HT-29 (cell line): Measurements from ENCODE around the gene TMEM151B. TPM values are rescaled to one million over a fixed set of nuclear protein-coding genes. Genes with fewer than 3 reads are reported as not detected.
A peak's percentile ranks its signal among the peaks of the same experiment; 100 is the strongest.

Experiments
- DNase-seq: peaks from one replicate; pipeline ENCODE4 v3.0.0-alpha.2; 2015; ENCODE audit warnings: low spot score
- total RNA-seq: library from RNA; depleted of rRNA; stranded (reverse); fragments of >200 nt; shearing (Covaris generic); gene quantifications from 2 replicates; pipeline ENCODE4 v1.2.3, GENCODE V29; 2014

TMEM151B gene
- total RNA-seq, 1 experiment from 2014 or later = not detected

GRCh38 chr6:44232676-44233566, 37.3 kb upstream of the TMEM151B start:
- DNase-seq = no peak

DNA sequence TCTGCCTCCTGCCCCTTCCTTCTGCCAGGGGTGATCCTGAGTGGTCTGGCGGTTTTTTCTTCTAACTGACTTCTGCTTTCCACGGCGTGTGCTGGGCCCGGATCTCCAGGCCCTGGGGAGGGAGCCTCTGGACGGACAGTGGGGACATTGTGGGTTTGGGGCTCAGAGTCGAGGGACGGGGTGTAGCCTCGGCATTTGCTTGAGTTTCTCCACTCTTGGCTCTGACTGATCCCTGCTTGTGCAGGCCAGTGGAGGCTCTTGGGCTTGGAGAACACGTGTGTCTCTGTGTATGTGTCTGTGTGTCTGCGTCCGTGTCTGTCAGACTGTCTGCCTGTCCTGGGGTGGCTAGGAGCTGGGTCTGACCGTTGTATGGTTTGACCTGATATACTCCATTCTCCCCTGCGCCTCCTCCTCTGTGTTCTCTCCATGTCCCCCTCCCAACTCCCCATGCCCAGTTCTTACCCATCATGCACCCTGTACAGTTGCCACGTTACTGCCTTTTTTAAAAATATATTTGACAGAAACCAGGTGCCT, 36.6 kb upstream of the TMEM151B start:
- no peak for DNase-seq

DNA sequence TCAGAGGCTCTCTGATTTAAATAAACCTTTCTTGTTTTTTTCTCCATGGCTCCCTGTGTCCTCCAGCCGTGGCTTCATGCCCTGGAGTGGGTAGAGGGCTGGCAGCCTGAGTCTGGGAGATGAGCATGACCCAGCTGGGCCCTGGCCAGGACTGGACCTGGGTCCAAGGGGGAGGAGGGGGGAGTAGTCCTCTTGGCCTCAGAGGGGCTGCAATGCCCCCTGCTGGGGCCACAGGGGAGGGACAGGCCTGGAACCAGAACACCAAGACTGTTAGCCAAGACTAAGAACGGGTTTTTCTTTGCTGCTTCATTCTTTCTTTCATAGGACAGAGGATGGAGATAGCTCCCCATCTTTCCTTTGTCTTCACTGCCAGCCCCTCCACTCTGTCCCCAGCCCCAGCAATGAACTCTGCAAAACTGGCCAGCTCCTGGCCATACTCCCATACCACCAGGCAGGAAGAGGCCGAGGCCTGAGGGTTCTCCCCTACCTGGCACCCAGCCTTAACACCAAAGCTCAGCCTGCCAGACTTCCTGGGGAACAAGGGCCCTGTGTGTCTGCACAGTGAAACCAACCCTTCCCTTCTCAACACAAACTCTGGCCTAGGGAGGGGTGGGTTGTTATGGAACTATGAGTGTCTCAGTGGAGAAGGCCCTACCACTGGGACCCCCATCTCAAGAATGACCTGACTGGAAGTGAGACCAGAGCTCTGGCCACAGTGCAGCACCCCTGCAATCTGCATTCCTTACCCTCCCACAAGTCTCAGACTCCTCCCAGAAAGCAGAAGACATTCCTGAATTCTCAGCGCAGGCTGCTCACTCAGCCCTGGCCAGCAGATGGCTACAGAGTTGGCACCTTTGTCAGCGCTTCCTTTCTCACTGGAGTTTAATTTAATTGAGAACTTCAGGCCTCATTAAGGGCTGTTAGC, 35.9 kb upstream of the TMEM151B start:
- DNase-seq = peak; percentile 81

GRCh38 chr6:44235269-44235668, 35.0 kb upstream of the TMEM151B start:
- DNase-seq = no peak

GRCh38 chr6:44235891-44236516, 34.2 kb upstream of the TMEM151B start:
- no peak for DNase-seq

DNA sequence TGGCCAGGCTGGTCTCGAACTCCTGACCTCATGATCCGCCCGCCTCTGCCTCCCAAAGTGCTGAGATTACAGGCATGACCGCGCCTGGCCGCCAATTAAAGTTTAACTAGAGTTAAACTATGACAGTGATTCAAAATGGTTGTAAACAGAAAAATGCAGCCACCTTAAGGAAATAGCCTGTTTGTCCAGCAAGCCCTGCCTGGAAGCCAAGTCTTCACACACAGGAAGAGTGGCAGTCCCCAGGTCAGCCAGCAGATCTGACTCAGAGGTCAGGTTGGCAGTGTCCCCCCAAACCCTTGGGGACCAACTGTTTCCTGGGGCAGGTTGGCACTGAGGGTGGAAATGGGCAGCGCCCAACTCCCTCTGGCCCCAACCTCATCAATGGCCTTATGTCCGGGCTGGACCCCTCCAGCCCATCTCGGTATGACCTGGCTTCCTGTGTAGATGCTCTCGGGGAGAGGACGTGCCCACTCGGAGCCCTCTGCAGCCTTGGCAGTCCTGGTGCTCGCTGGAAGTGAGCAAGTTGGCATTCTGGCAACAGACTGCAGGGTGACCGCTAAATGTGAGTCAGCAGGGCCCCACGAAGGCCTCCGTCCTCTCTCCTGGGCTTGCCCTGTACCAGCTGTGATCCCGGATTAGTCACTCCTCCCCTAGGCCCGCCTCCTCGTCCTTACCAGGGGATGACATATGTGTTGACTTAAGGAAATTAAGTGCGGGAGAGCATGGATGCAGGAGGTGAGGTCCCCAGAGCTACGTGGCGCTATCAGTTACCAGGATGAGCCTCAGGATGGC, 33.0 kb upstream of the TMEM151B start:
- peak; percentile 97 for DNase-seq

DNA sequence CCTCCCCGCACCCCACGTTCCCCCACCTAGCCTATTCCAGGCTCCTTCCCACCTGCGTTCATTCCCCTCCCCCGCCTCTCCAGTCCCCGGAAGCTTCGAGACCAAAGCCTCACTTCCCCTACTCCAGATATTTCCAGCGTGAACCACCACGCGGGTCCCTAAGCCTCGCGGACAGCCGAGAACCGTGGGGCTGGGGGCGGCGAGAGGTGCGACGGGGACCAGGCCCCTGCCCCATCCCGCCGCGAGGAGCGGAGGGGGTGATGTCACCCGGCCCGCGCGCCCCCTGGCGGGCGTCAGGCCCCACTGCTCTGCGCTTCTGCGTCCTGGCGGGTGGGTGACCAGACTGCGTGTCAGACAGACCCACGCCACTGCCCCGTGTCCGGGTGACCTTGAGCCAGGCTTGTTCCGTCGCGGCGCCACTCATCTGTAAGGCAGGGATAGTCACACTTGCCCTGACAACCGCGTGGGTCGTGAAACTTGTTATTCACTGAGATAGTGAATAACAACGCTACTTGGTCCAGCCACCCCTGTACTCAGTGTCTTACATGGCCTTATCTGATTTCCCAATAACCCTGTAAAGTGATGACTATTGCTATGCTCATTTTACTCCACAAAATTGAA, 32.3 kb upstream of the TMEM151B start:
- peak; percentile 83 for DNase-seq

DNA sequence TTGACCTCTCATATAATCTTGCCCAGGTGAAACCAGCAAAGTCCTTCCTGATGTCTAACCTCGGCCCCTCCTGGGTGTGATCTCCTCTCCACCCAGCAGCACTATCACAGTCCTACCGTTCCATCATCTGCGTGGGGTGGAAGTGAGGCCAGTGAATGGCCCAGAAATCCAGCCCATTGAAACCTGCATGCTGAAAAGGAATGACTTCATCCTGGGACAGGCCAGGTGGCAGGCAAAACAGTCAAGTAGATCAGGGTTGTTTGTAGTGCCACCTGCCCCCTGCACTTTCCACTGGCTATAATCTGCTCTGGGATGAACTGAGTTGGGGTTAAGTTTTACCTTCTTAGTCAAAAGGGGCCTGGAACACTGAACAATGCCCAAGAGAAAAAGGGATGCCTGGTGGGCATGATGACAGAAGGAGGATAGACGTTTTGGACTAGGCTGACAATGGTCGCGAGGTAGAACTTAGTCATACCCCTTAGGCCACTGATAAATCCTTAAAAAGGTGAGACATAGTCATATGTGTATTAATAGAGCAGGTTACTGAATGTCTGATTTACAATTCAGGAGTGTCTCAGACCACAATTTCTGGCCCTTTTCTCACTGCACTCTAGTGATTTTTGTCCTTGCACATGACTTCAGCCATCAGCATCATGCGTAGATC, 31.4 kb upstream of the TMEM151B start:
- no peak for DNase-seq

DNA sequence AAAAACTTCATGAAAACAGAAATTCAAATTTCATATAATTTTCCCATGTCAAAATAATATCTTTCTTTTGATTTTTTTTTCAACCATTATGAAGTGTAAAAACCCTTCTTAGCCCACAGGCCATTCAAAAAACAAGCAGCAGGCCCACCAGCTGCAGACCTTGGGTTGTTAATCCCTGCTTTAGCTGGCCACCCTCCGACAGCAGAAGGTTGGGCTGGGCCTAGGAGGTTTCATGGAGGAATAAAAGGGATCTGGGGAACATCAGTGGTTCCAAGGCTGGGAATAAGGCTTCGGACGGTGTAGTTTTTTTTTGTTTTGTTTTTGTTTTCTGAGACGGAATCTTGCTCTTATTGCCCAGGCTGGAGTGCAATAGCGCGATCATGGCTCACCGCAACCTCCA, 26.9 kb upstream of the TMEM151B start:
- no peak for DNase-seq

- DNase-seq = no peak
Observed at GRCh38 chr6:44245391-44245911, 24.8 kb upstream of the TMEM151B start.

DNA sequence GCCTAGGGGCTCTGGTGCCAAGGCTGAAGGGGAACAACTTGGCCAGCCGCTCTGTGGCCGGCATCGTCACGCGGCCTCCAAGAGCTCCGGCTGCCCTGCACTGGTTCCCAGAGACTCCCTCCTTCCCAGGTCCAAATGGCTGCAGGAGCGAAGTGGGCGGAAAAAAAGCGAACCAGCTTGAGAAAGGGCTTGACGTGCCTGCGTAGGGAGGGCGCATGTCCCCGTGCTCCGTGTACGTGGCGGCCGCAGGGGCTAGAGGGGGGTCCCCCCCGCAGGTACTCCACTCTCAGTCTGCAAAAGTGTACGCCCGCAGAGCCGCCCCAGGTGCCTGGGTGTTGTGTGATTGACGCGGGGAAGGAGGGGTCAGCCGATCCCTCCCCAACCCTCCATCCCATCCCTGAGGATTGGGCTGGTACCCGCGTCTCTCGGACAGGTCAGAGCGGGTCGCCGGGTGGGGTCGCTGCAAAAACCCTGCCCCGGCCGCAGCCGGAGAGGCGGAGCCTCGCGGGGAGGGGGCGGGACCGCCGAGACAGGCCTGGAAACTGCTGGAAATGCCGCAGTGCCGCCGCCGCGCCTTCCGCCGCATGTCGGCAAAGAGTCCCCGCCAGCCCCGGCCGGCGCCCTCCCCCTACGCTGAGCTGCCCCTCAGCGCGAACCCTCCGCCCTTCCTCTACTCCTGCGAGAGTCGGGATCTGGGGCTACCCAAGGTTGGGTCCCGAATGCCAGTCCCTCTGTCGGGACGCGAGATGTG, 24.2 kb upstream of the TMEM151B start:
- DNase-seq = peak; percentile 81

DNA sequence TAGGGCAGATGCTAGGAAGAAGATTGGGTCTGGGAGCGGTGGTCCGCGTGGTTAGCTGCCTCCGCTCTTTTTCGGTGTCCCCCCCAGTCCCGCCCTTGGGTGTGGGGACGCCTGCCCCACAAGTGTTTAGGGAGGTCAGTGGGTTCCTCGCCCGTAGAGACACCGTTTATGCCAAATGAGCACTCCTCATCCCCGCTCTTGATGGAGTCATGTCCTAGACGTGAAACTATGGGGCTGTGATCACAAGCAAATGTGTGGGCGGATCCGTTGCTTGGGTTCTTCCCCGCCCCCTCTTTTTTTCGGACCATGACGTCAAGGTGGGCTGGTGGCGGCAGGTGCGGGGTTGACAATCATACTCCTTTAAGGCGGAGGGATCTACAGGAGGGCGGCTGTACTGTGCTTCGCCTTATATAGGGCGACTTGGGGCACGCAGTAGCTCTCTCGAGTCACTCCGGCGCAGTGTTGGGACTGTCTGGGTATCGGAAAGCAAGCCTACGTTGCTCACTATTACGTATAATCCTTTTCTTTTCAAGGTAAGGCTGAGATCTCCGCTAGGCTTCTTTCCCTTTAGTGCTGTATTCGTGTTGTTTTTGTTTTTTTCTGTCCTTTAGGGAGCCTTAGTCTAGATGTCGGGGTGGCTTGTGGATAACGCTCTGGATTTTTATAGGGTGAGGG, 23.4 kb upstream of the TMEM151B start, which contains the start of gene HSP90AB1:
HSP90AB1 (plus strand) TSS at position 439 of the 675 bp plus-strand sequence. CDS start 1,529 bp downstream, outside the sequence.
- DNase-seq = peak; percentile 98

GRCh38 chr6:44247338-44248302, 22.6 kb upstream of the TMEM151B start:
- DNase-seq = peak; percentile 56

GRCh38 chr6:44248579-44248978, 21.7 kb upstream of the TMEM151B start:
- no peak for DNase-seq

GRCh38 chr6:44249082-44249748, 21.0 kb upstream of the TMEM151B start:
- no peak for DNase-seq

DNA sequence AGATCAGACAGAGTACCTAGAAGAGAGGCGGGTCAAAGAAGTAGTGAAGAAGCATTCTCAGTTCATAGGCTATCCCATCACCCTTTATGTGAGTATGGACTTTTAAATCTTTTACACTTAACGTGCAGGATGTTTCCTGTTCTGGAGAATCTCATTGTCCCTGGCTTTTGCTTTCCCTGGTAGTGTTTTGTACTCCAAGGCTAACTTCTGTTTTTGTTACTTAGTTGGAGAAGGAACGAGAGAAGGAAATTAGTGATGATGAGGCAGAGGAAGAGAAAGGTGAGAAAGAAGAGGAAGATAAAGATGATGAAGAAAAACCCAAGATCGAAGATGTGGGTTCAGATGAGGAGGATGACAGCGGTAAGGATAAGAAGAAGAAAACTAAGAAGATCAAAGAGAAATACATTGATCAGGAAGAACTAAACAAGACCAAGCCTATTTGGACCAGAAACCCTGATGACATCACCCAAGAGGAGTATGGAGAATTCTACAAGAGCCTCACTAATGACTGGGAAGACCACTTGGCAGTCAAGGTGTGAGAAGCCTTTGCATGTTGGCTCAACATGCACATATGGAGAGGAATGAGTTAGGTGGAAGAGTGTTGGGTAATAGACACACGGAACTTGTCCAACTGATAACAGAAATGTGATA, 20.1 kb upstream of the TMEM151B start:
- DNase-seq = no peak
